Measurements from ENCODE around the gene NFIA. TPM values are rescaled to one million over a fixed set of nuclear protein-coding genes. Genes with fewer than 3 reads are reported as not detected.
A peak's percentile ranks its signal among the peaks of the same experiment; 100 is the strongest.
"Not testable (repeated sequence)": the region's sequence is repeated elsewhere in the genome, so short reads cannot be mapped to it uniquely, and the experiment has no call there.

The NFIA gene
- total RNA-seq, 2 donors from 2014 or later, result 75.3 to 81.3 TPM

DNA sequence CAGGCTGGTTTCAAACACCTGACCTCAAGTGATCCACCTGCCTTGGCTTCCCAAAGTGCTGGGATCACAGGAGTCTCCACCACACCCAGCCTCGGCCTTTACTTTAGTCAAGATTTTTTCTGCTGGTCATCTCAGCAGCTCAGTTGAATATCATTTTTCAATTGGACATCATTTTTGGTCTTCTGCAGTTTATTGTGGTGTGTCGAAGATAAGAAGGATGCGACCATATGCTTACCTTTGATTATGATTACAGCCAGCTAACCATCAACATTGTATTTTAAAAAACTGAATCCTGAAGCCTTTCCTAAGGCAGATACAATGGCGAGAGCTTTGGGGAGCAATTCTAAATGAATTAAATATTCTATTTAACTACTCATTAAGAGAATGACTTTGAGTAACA lies 12.3 kb upstream of the NFIA start:
- Histone ChIP-seq H3K4me1 (no peaks in the 10 kb centered on the region), H3K9me3 (no peaks in the 10 kb centered on the region), H3K27ac (no peak overlapping the region), H3K36me3 (no peaks in the 10 kb centered on the region), H3K4me3 (no peak overlapping the region), H3K27me3 (no peaks in the 10 kb centered on the region)
- no peak for DNase-seq (ENCODE audit: low spot score)
- TF ChIP-seq, protein P1, sequence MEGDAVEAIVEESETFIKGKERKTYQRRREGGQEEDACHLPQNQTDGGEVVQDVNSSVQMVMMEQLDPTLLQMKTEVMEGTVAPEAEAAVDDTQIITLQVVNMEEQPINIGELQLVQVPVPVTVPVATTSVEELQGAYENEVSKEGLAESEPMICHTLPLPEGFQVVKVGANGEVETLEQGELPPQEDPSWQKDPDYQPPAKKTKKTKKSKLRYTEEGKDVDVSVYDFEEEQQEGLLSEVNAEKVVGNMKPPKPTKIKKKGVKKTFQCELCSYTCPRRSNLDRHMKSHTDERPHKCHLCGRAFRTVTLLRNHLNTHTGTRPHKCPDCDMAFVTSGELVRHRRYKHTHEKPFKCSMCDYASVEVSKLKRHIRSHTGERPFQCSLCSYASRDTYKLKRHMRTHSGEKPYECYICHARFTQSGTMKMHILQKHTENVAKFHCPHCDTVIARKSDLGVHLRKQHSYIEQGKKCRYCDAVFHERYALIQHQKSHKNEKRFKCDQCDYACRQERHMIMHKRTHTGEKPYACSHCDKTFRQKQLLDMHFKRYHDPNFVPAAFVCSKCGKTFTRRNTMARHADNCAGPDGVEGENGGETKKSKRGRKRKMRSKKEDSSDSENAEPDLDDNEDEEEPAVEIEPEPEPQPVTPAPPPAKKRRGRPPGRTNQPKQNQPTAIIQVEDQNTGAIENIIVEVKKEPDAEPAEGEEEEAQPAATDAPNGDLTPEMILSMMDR (IDR thresholded peaks at IDR 0.05), result no peak

DNA sequence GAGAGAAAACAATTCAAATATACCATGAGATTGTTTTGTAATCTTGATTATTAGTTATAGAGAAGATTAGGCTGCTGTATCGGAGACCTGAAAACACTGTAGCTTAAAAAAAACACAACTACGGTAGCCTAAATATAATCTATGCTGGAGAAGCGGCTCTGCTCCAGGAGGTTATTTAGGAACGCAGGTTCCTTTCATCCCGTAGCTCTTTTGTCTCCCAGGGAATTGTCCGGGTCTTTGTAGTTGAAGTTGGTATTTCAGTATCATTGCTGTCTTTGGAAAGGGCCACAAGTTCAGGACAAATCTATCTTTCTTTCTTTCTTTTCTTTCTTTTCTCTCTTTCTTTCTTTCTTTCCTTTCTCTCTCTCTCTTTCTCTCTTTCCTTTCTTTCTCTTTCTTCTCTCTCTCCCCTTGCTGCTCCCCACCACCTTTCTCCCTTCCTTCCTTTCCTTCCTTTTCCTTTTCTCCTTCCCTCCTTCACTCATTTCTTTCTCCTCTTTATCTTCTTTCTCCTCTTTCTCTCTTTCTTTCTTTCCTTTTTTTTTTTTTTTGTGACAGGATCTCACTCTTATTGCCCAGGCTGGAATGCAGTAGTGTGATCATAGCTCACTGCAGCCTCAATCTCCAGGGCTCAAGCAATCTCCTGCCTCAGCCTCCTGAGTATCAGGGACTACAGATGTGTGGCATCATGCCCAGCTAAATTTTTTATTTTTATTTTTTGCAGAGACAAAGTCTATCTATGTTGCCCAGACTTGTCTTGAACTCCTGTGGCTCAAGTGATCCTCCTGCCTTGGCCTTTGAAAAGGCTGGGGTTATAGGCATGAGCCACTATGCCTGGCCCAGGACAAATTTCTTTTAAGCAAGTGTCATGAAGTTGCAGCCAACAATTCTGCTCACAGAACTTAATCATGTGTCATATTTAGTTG lies 10.9 kb upstream of the NFIA start:
- Histone ChIP-seq H3K27ac (no peak overlapping the region), H3K27me3 (no peaks in the 10 kb centered on the region), H3K4me3 (no peak overlapping the region), H3K9me3 (no peaks in the 10 kb centered on the region), H3K36me3 (no peaks in the 10 kb centered on the region), H3K4me1 (peaks cover 0 to 7% of the 10 kb centered on the region in 2 donors)
- TF ChIP-seq, protein P1 (IDR thresholded peaks at IDR 0.05), result no peak
- DNase-seq (ENCODE audit: low spot score), result no peak

DNA sequence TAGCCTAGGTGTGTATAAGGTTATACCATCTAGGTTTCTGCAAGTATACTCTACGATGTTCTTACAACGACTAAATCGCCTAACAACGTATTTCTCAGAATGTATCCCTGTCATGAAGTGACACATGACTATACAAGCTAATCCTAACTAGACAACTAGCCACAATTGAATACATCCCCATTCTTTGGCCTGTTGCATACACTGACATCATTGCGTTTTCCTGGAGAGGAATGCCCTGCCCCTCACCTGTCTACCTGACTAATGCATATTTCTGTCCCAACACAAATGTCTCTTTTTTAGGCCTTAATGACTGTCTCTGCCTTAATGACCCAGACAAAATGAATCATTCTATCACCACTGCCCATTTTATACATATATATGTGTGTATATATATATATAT lies 8.5 kb upstream of the NFIA start:
- H3K27me3 ChIP-seq, result no peaks in the 10 kb centered on the region
- peaks cover 0 to 18% of the 10 kb centered on the region in 2 donors for H3K4me1 ChIP-seq
- TF ChIP-seq, protein P1 (IDR thresholded peaks at IDR 0.05), result no peak
- no peak overlapping the region for H3K27ac ChIP-seq
- DNase-seq (ENCODE audit: low spot score), result no peak
- no peak overlapping the region for H3K4me3 ChIP-seq
- no peaks in the 10 kb centered on the region for H3K36me3 ChIP-seq
- H3K9me3 ChIP-seq, result no peaks in the 10 kb centered on the region

DNA sequence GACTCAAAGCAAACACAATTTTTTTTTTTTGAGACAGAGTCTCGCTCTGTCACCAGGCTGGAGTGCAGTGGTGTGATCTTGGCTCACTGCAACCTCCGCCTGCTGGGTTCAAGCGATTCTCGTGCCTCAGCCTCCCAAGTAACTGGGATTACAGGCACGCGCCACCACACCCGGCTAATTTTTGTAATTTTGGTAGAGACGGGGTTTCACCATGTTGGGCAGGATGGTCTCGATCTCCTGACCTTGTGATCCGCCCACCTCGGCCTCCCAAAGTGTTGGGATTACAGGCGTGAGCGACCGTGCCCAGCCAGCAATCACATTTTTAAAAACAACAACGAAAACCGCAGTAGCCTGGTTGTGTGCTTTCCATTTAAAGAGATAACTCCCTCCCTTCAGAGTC lies 6.5 kb upstream of the NFIA start:
- Histone ChIP-seq H3K4me1 (peaks cover 0 to 36% of the 10 kb centered on the region in 2 donors), H3K27ac (peak overlapping the region in 1 of 2 donors; percentile 98)
- H3K4me3 ChIP-seq; H3K27me3 ChIP-seq; H3K9me3 ChIP-seq; H3K36me3 ChIP-seq; DNase-seq (ENCODE audit: low spot score): not testable (repeated sequence)

DNA sequence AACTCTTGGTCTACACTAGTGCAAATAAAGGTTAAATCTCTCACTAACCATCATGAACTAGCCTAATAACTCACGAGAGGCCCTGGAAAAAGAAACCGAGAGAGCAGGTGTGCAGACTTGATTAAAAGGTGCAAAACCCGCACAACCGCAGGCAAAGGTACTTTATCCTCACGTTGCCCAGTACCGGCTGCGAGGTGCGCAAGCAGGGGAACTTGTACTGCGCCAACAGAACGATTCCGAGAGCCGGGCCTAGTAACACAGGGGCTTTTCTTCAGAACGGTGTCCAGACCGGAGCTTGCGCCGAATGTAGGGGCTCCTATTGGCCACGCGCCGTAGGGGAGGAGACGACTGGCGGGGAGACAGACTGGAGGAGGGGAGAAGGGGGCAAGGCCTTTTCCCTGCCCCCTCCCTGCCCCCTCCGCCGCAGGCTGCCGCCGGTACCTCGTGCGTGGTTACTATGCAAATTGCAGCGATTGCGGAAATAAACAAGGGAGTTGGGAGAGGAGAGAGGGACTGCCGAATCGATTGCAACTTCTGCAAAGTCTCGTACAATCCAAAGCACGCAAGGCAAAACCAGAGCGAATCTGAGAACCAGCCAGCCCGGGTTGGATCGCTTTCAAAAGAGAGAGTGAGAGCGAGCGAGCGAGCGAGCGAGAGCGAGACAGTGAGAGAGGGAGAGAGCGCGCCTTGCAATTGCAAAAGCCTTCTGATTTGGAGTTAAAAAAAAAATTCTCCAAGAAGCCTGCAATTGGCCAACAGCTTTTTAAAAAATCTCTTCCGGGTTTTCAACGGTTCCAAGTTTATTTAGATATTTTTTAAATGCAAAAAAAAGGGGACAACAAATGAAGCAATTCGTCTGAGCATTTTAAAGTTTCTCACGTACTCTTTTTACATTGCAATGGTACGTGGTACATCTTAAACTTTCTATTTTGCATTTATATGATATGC lies 5.4 kb upstream of the NFIA start:
- Histone ChIP-seq H3K9me3 (no peaks in the 10 kb centered on the region), H3K4me3 (peak overlapping the region; percentile 36 to 67), H3K36me3 (no peaks in the 10 kb centered on the region), H3K27ac (peak overlapping the region; percentile 81 to 98), H3K27me3 (no peaks in the 10 kb centered on the region), H3K4me1 (peaks cover 0 to 45% of the 10 kb centered on the region in 2 donors)
- TF ChIP-seq, protein P1 (IDR thresholded peaks at IDR 0.05), result no peak
- peak; percentile 85 for DNase-seq (ENCODE audit: low spot score)
